HG02885 (cell line): ENCODE measurements around the gene SLC6A8.
"Not testable (repeated sequence)": the region's sequence is repeated elsewhere in the genome, so short reads cannot be mapped to it uniquely, and the experiment has no call there.

Source experiments
- ATAC-seq: cut with Tn5 transposase; IDR thresholded peaks from one replicate; pipeline ENCODE4 v1.9.1; 2021; ENCODE audit warnings: mild to moderate bottlenecking; ENCODE audit not compliant: unreplicated experiment, poor library complexity

The SLC6A8 gene

GRCh38 chrX:153742796-153743467 is 55.2 kb downstream of the SLC6A8 start:
- ATAC-seq, result not testable (repeated sequence)

GRCh38 chrX:153743468-153744209 is 55.9 kb downstream of the SLC6A8 start:
- ATAC-seq, result not testable (repeated sequence)

GRCh38 chrX:153744210-153745066 is 56.7 kb downstream of the SLC6A8 start:
- no peak for ATAC-seq

GRCh38 chrX:153745067-153745433 is 57.3 kb downstream of the SLC6A8 start:
- ATAC-seq, result not testable (repeated sequence)
